Endothelial cell of umbilical vein (primary cell): ENCODE measurements around the gene MYO16.

ENCODE experiments used
- CTCF ChIP-seq, 2 donors: IDR thresholded peaks; 1 replicate in 1 of 2; 2 replicates in 1 of 2; pipeline ENCODE4 v1.5.1; 2011; ENCODE audit warnings: low read length in 2 of 2, mild to moderate bottlenecking in 2 of 2, moderate library complexity in 2 of 2, control low read depth in 1 of 2, inconsistent platforms in 1 of 2, low read depth in 1 of 2; ENCODE audit not compliant: insufficient read depth in 1 of 2; ENCODE audit errors: extremely low read depth in 1 of 2
- EZH2 ChIP-seq: IDR thresholded peaks from 2 replicates; pipeline ENCODE4 v1.6.1; 2012; ENCODE audit warnings: borderline replicate concordance, low read depth, mild to moderate bottlenecking, moderate library complexity, low read length, inconsistent platforms; ENCODE audit not compliant: severe bottlenecking
- FOS ChIP-seq: IDR thresholded peaks from 2 replicates; pipeline ENCODE4 v1.6.1; 2011; ENCODE audit warnings: mild to moderate bottlenecking, low read length, moderate library complexity, borderline replicate concordance; ENCODE audit not compliant: insufficient read depth
- GATA2 ChIP-seq: IDR thresholded peaks from 2 replicates; pipeline ENCODE4 v1.7.0; 2011; ENCODE audit warnings: low read depth, mild to moderate bottlenecking, moderate library complexity, mixed read lengths, low read length; ENCODE audit not compliant: insufficient read length, insufficient read depth
- JUN ChIP-seq: IDR thresholded peaks from 2 replicates; pipeline ENCODE4 v1.6.1; 2011; ENCODE audit warnings: borderline replicate concordance, low read depth; ENCODE audit not compliant: insufficient read length, insufficient read depth
- MYC ChIP-seq: IDR thresholded peaks from one replicate; pipeline ENCODE4 v1.6.1; 2011; ENCODE audit warnings: mild to moderate bottlenecking, low read depth, low read length
- POLR2A ChIP-seq: IDR thresholded peaks from 2 replicates; pipeline ENCODE4 v1.6.1; 2012; ENCODE audit warnings: low read depth, mild to moderate bottlenecking, control low read depth, low read length
- POLR2AphosphoS5 ChIP-seq: IDR thresholded peaks from 2 replicates; pipeline ENCODE4 v1.6.1; 2012; ENCODE audit warnings: low read depth, mild to moderate bottlenecking, control low read depth, low read length, moderate library complexity; ENCODE audit not compliant: insufficient read depth
- TF ChIP-seq, protein P1 (sequence below): IDR thresholded peaks from 2 replicates; pipeline ENCODE4 v1.6.1; 2011; ENCODE audit not compliant: insufficient read depth, insufficient read length

DNA sequence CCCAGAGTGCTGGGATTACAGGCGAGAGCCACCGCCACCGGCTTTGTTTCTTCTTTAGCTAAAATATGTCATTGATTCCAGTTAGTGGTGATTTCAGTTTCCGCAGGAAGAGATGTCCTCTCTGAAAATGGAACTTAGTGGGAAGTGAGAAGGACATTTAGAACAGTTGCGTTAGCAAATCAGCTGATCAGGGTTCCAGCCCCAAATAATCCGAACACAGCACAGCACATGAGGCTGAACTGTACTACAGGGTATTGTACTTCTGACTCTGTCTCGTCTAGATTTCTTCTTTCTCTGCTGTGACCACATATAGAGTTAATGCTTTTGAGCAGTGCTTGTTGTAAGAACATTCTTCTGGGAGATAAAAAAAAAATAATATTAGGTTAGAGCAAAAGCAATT, 314.4 kb downstream of the MYO16 start:
- TF ChIP-seq CTCF (IDR thresholded peaks at IDR 0.05; ENCODE audit: extremely low read depth in 1 of 2, insufficient read depth in 1 of 2, low read depth in 1 of 2, low read length in 2 of 2) (no peak), POLR2AphosphoS5 (no peak), POLR2A (no peak), GATA2 (no peak), EZH2 (no peak), JUN (no peak), FOS (no peak), MYC (no peak)
- TF ChIP-seq, protein P1, sequence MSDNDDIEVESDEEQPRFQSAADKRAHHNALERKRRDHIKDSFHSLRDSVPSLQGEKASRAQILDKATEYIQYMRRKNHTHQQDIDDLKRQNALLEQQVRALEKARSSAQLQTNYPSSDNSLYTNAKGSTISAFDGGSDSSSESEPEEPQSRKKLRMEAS: no peak
